Measurements from ENCODE around the gene FAM114A2.

Gene FAM114A2

DNA sequence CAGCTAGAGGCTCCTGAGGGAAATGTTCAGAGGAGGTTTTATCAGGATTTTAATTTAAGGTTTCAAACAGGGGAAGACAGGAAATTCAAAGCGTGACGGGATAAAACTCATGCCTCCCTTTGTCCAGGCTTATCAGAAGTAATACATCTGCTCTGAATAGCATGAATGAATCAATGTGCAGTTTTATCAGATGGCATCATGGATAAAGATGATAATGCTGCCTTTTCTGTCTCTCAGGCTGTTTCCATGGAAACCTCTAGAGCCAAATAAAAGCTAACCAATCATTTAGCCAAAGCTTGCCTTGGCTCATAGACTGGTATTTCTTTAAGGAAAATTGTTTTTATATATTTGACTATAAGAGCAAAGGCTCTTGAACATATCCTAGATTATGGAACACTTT lies 16.5 kb upstream of the FAM114A2 start:
- Histone ChIP-seq H3K9me3 (ENCODE audit: control insufficient read depth in 2 of 2, low read length in 2 of 2) (no peaks in the 10 kb centered on the region), H3K27me3 (ENCODE audit: control insufficient read depth in 2 of 2, insufficient read depth in 2 of 2, low read length in 2 of 2) (no peaks in the 10 kb centered on the region), H3K27ac (ENCODE audit: low read depth in 2 of 2, low read length in 2 of 2) (no peak overlapping the region), H3K36me3 (ENCODE audit: control insufficient read depth in 2 of 2, insufficient read depth in 2 of 2, low read length in 2 of 2) (peaks cover 16 to 17% of the 10 kb centered on the region in 2 donors), H3K4me1 (ENCODE audit: control insufficient read depth in 2 of 2, insufficient read depth in 2 of 2, low read length in 2 of 2) (peaks cover 0 to 8% of the 10 kb centered on the region in 2 donors), H3K9ac (ENCODE audit: low read depth in 1 of 2, low read length in 2 of 2) (no peak overlapping the region), H3K4me3 (ENCODE audit: low read length in 2 of 2) (no peak overlapping the region)

GRCh38 chr5:154053468-154053867 lies 14.8 kb upstream of the FAM114A2 start:
- Histone ChIP-seq H3K36me3 (ENCODE audit: control insufficient read depth in 2 of 2, insufficient read depth in 2 of 2, low read length in 2 of 2) (peaks cover 16 to 21% of the 10 kb centered on the region in 2 donors), H3K27ac (ENCODE audit: low read depth in 2 of 2, low read length in 2 of 2) (no peak overlapping the region), H3K9me3 (ENCODE audit: control insufficient read depth in 2 of 2, low read length in 2 of 2) (no peaks in the 10 kb centered on the region), H3K4me1 (ENCODE audit: control insufficient read depth in 2 of 2, insufficient read depth in 2 of 2, low read length in 2 of 2) (peaks cover 0 to 4% of the 10 kb centered on the region in 2 donors), H3K9ac (ENCODE audit: low read depth in 1 of 2, low read length in 2 of 2) (no peak overlapping the region), H3K27me3 (ENCODE audit: control insufficient read depth in 2 of 2, insufficient read depth in 2 of 2, low read length in 2 of 2) (no peaks in the 10 kb centered on the region), H3K4me3 (ENCODE audit: low read length in 2 of 2) (no peak overlapping the region)

DNA sequence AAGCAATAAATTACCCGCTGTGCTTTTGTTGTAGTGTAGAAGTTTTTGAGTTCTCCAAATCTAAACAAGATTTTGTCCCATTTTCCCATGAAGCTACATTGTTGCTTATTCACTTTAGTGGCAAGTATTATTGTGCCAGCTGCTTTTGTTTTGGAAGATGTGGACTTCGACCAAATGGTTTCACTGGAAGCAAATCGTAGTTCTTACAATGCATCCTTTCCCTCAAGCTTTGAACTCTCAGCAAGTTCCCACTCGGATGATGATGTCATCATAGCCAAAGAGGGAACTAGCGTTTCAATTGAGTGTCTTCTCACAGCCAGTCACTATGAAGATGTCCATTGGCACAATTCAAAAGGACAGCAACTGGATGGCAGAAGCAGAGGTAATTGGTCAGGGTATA lies 10.9 kb upstream of the FAM114A2 start:
- H3K27ac ChIP-seq (ENCODE audit: low read depth in 2 of 2, low read length in 2 of 2): no peak overlapping the region
- peaks cover 16 to 21% of the 10 kb centered on the region in 2 donors for H3K36me3 ChIP-seq (ENCODE audit: control insufficient read depth in 2 of 2, insufficient read depth in 2 of 2, low read length in 2 of 2)
- no peak overlapping the region for H3K9ac ChIP-seq (ENCODE audit: low read depth in 1 of 2, low read length in 2 of 2)
- H3K9me3 ChIP-seq (ENCODE audit: control insufficient read depth in 2 of 2, low read length in 2 of 2): no peaks in the 10 kb centered on the region
- H3K27me3 ChIP-seq (ENCODE audit: control insufficient read depth in 2 of 2, insufficient read depth in 2 of 2, low read length in 2 of 2): no peaks in the 10 kb centered on the region
- no peak overlapping the region for H3K4me3 ChIP-seq (ENCODE audit: low read length in 2 of 2)
- no peaks in the 10 kb centered on the region for H3K4me1 ChIP-seq (ENCODE audit: control insufficient read depth in 2 of 2, insufficient read depth in 2 of 2, low read length in 2 of 2)

DNA sequence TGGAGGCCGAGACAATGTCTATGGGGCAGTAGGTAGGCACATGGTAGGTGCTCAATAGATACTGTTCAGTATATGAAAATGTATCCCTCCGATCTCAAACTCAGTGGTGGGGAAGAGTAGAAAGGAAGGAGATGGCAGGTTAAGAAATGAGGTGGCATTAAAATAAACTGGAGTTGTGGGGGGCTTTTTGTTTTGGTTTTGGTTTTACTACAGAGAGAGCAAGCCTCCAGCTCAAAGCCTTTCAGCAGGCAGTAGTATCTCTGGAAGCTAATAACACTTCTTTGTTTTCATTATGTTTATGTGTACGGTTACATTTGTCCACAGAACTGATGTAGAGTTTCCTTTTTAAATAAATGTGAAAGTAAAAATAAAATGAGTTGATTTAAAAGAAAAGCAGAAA lies 8.6 kb upstream of the FAM114A2 start:
- H3K4me1 ChIP-seq (ENCODE audit: control insufficient read depth in 2 of 2, insufficient read depth in 2 of 2, low read length in 2 of 2): no peaks in the 10 kb centered on the region
- H3K4me3 ChIP-seq (ENCODE audit: low read length in 2 of 2): no peak overlapping the region
- no peaks in the 10 kb centered on the region for H3K27me3 ChIP-seq (ENCODE audit: control insufficient read depth in 2 of 2, insufficient read depth in 2 of 2, low read length in 2 of 2)
- no peak overlapping the region for H3K27ac ChIP-seq (ENCODE audit: low read depth in 2 of 2, low read length in 2 of 2)
- peaks cover 3 to 16% of the 10 kb centered on the region in 2 donors for H3K36me3 ChIP-seq (ENCODE audit: control insufficient read depth in 2 of 2, insufficient read depth in 2 of 2, low read length in 2 of 2)
- no peaks in the 10 kb centered on the region for H3K9me3 ChIP-seq (ENCODE audit: control insufficient read depth in 2 of 2, low read length in 2 of 2)
- no peak overlapping the region for H3K9ac ChIP-seq (ENCODE audit: low read depth in 1 of 2, low read length in 2 of 2)

DNA sequence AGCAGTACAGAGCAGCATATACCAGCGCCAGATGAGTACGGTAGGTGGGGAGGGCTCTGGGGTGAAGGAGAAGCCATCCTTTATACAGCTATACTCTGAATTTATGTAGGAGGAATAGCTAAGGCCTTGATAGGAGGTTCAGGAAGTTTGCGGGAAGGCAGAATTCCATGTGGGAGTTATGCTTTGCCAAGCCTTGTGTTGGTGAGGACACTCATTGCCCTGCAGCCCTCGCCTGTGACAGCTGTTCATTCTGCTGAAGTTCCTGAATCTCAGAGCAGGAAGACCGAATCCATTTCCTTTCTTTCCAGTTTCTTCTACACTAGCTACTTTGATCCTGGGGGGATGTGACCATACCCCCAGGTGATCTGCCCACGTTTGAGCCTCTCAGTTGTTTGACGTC lies 7.8 kb upstream of the FAM114A2 start:
- no peaks in the 10 kb centered on the region for H3K4me1 ChIP-seq (ENCODE audit: control insufficient read depth in 2 of 2, insufficient read depth in 2 of 2, low read length in 2 of 2)
- H3K9me3 ChIP-seq (ENCODE audit: control insufficient read depth in 2 of 2, low read length in 2 of 2): no peaks in the 10 kb centered on the region
- H3K9ac ChIP-seq (ENCODE audit: low read depth in 1 of 2, low read length in 2 of 2): no peak overlapping the region
- H3K36me3 ChIP-seq (ENCODE audit: control insufficient read depth in 2 of 2, insufficient read depth in 2 of 2, low read length in 2 of 2): peaks cover 3 to 14% of the 10 kb centered on the region in 2 donors
- H3K27ac ChIP-seq (ENCODE audit: low read depth in 2 of 2, low read length in 2 of 2): no peak overlapping the region
- no peaks in the 10 kb centered on the region for H3K27me3 ChIP-seq (ENCODE audit: control insufficient read depth in 2 of 2, insufficient read depth in 2 of 2, low read length in 2 of 2)
- H3K4me3 ChIP-seq (ENCODE audit: low read length in 2 of 2): no peak overlapping the region

DNA sequence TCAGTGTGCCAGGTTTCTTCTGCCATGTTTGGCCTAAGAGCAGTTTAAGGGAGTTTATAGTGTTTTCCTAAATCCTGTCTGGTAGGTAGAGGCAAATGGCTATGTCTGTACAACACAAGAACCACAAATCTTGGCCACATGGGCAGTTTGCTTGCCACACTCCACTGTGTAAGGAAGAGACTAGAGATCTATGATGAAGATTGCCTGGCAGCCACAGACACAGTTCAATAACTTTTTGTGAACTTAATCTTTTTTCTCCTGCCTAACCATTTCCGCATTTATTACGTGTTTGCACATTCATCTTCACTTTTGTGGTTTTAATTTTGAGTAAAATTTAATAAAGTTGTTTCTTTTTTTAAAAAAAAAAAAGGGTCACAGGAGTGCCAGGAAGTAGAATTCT lies 5.9 kb upstream of the FAM114A2 start:
- Histone ChIP-seq H3K27me3 (ENCODE audit: control insufficient read depth in 2 of 2, insufficient read depth in 2 of 2, low read length in 2 of 2) (no peaks in the 10 kb centered on the region), H3K4me1 (ENCODE audit: control insufficient read depth in 2 of 2, insufficient read depth in 2 of 2, low read length in 2 of 2) (peaks cover 3 to 4% of the 10 kb centered on the region in 2 donors), H3K27ac (ENCODE audit: low read depth in 2 of 2, low read length in 2 of 2) (no peak overlapping the region), H3K4me3 (ENCODE audit: low read length in 2 of 2) (no peak overlapping the region), H3K9me3 (ENCODE audit: control insufficient read depth in 2 of 2, low read length in 2 of 2) (no peaks in the 10 kb centered on the region), H3K9ac (ENCODE audit: low read depth in 1 of 2, low read length in 2 of 2) (no peak overlapping the region), H3K36me3 (ENCODE audit: control insufficient read depth in 2 of 2, insufficient read depth in 2 of 2, low read length in 2 of 2) (peaks cover 0 to 3% of the 10 kb centered on the region in 2 donors)

GRCh38 chr5:154044099-154044498 lies 5.4 kb upstream of the FAM114A2 start:
- H3K27me3 ChIP-seq (ENCODE audit: control insufficient read depth in 2 of 2, insufficient read depth in 2 of 2, low read length in 2 of 2): no peaks in the 10 kb centered on the region
- no peaks in the 10 kb centered on the region for H3K9me3 ChIP-seq (ENCODE audit: control insufficient read depth in 2 of 2, low read length in 2 of 2)
- no peak overlapping the region for H3K9ac ChIP-seq (ENCODE audit: low read depth in 1 of 2, low read length in 2 of 2)
- no peak overlapping the region for H3K4me3 ChIP-seq (ENCODE audit: low read length in 2 of 2)
- H3K4me1 ChIP-seq (ENCODE audit: control insufficient read depth in 2 of 2, insufficient read depth in 2 of 2, low read length in 2 of 2): peaks cover 7 to 8% of the 10 kb centered on the region in 2 donors
- no peak overlapping the region for H3K27ac ChIP-seq (ENCODE audit: low read depth in 2 of 2, low read length in 2 of 2)
- peaks cover 0 to 3% of the 10 kb centered on the region in 2 donors for H3K36me3 ChIP-seq (ENCODE audit: control insufficient read depth in 2 of 2, insufficient read depth in 2 of 2, low read length in 2 of 2)

- Histone ChIP-seq H3K27me3 (ENCODE audit: control insufficient read depth in 2 of 2, insufficient read depth in 2 of 2, low read length in 2 of 2) (no peaks in the 10 kb centered on the region), H3K9me3 (ENCODE audit: control insufficient read depth in 2 of 2, low read length in 2 of 2) (no peaks in the 10 kb centered on the region), H3K9ac (ENCODE audit: low read depth in 1 of 2, low read length in 2 of 2) (no peak overlapping the region), H3K4me3 (ENCODE audit: low read length in 2 of 2) (no peak overlapping the region), H3K4me1 (ENCODE audit: control insufficient read depth in 2 of 2, insufficient read depth in 2 of 2, low read length in 2 of 2) (peaks cover 7 to 8% of the 10 kb centered on the region in 2 donors), H3K36me3 (ENCODE audit: control insufficient read depth in 2 of 2, insufficient read depth in 2 of 2, low read length in 2 of 2) (peaks cover 0 to 3% of the 10 kb centered on the region in 2 donors), H3K27ac (ENCODE audit: low read depth in 2 of 2, low read length in 2 of 2) (no peak overlapping the region)
Measured at GRCh38 chr5:154042766-154043165, 4.1 kb upstream of the FAM114A2 start.

DNA sequence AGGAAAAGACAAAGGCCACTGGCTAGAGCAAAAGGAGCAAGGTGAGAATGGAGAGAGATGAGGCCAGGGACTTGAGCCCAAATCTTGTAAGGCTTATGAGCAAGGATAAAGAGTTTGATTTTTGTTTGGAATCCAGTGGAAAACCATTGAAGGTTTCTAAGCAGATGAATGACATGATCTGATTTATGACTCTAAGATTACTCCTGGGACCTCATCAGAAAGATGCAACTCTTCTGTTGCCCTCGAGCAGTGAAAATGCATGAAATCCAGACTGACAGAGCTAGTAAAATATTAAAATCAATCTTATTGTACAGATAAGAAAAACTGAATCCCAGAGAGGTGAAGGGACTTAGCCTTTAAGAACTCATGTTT lies 734 bp upstream of the FAM114A2 start:
- Histone ChIP-seq H3K4me3 (ENCODE audit: low read length in 2 of 2) (peak overlapping the region; percentile 96 to 98), H3K27me3 (ENCODE audit: control insufficient read depth in 2 of 2, insufficient read depth in 2 of 2, low read length in 2 of 2) (no peaks in the 10 kb centered on the region), H3K4me1 (ENCODE audit: control insufficient read depth in 2 of 2, insufficient read depth in 2 of 2, low read length in 2 of 2) (peaks cover 7 to 8% of the 10 kb centered on the region in 2 donors), H3K36me3 (ENCODE audit: control insufficient read depth in 2 of 2, insufficient read depth in 2 of 2, low read length in 2 of 2) (peaks cover 0 to 2% of the 10 kb centered on the region in 2 donors), H3K9ac (ENCODE audit: low read depth in 1 of 2, low read length in 2 of 2) (peak overlapping the region; percentile 89 to 93), H3K9me3 (ENCODE audit: control insufficient read depth in 2 of 2, low read length in 2 of 2) (no peaks in the 10 kb centered on the region), H3K27ac (ENCODE audit: low read depth in 2 of 2, low read length in 2 of 2) (peak overlapping the region in 1 of 2 donors; percentile 90)

DNA sequence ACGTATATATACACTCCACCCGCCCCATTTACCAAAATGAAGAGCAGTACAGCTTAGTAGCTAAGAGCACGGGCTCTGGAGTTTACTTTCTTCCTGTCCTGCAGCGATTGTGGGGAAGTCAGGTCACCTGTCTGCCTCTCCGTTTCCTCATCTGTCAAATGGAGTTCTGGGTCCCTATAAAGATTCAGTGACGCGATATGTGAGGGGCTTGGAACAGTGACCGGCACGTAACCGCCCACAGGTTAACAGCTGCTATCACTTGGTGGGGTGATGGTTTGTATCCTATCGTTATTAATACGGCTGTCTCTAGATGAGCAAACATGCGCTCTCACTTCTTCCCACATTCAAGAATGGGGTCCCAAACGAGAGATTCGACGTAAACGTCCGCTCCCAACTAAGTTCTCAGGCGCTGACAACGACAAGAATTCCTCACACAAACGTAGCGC lies 426 bp downstream of the FAM114A2 start:
- H3K27me3 ChIP-seq (ENCODE audit: control insufficient read depth in 2 of 2, insufficient read depth in 2 of 2, low read length in 2 of 2): no peaks in the 10 kb centered on the region
- peaks cover 7 to 8% of the 10 kb centered on the region in 2 donors for H3K4me1 ChIP-seq (ENCODE audit: control insufficient read depth in 2 of 2, insufficient read depth in 2 of 2, low read length in 2 of 2)
- H3K9ac ChIP-seq (ENCODE audit: low read depth in 1 of 2, low read length in 2 of 2): peak overlapping the region; percentile 89 to 93
- H3K36me3 ChIP-seq (ENCODE audit: control insufficient read depth in 2 of 2, insufficient read depth in 2 of 2, low read length in 2 of 2): no peaks in the 10 kb centered on the region
- H3K9me3 ChIP-seq (ENCODE audit: control insufficient read depth in 2 of 2, low read length in 2 of 2): no peaks in the 10 kb centered on the region
- peak overlapping the region; percentile 90 to 93 for H3K27ac ChIP-seq (ENCODE audit: low read depth in 2 of 2, low read length in 2 of 2)
- peak overlapping the region; percentile 96 to 98 for H3K4me3 ChIP-seq (ENCODE audit: low read length in 2 of 2)

GRCh38 chr5:154034944-154035343 lies 3.8 kb downstream of the FAM114A2 start:
- Histone ChIP-seq H3K36me3 (ENCODE audit: control insufficient read depth in 2 of 2, insufficient read depth in 2 of 2, low read length in 2 of 2) (peaks cover 3 to 6% of the 10 kb centered on the region in 2 donors), H3K4me1 (ENCODE audit: control insufficient read depth in 2 of 2, insufficient read depth in 2 of 2, low read length in 2 of 2) (peaks cover 7% of the 10 kb centered on the region in 2 donors), H3K27me3 (ENCODE audit: control insufficient read depth in 2 of 2, insufficient read depth in 2 of 2, low read length in 2 of 2) (no peaks in the 10 kb centered on the region), H3K27ac (ENCODE audit: low read depth in 2 of 2, low read length in 2 of 2) (no peak overlapping the region), H3K9me3 (ENCODE audit: control insufficient read depth in 2 of 2, low read length in 2 of 2) (no peaks in the 10 kb centered on the region), H3K9ac (ENCODE audit: low read depth in 1 of 2, low read length in 2 of 2) (no peak overlapping the region), H3K4me3 (ENCODE audit: low read length in 2 of 2) (no peak overlapping the region)
